GM12864 (cell line): ENCODE data around the gene MALAT1.

Experiments used
- DNase-seq: peaks from one replicate; pipeline ENCODE4 v3.0.0-alpha.2; 2011; ENCODE audit warnings: low read depth
- H3K4me3 ChIP-seq: 2 replicates; pipeline ENCODE4 v1.5.1; 2011; ENCODE audit warnings: mild to moderate bottlenecking, low read depth, low read length, control low read depth
- TF ChIP-seq, protein P1 (sequence below): IDR thresholded peaks from 2 replicates; pipeline ENCODE4 v1.5.1; 2011; ENCODE audit warnings: low read depth, mild to moderate bottlenecking, moderate library complexity, low read length, control low read depth, inconsistent platforms; ENCODE audit errors: missing control alignments

MALAT1 gene

DNA sequence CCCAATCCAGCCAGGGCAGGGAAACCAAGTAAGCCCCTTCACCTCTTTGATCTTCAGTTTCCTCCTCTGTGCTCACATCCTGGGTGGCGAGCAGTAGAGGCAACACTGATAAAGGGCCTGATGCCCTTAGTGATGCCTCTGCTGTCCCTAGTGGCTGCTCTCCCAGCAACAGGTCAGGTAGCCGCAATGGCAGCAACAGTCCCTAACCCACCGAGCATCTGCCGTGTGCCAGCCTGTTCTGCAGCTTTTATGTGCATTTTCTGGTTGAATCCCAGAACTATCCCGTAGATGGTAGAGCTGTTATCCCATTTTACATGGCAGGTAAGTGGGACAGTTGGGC lies 31.3 kb downstream of the MALAT1 start:
- DNase-seq: no peak
- no peak overlapping the region for H3K4me3 ChIP-seq
- TF ChIP-seq, protein P1, sequence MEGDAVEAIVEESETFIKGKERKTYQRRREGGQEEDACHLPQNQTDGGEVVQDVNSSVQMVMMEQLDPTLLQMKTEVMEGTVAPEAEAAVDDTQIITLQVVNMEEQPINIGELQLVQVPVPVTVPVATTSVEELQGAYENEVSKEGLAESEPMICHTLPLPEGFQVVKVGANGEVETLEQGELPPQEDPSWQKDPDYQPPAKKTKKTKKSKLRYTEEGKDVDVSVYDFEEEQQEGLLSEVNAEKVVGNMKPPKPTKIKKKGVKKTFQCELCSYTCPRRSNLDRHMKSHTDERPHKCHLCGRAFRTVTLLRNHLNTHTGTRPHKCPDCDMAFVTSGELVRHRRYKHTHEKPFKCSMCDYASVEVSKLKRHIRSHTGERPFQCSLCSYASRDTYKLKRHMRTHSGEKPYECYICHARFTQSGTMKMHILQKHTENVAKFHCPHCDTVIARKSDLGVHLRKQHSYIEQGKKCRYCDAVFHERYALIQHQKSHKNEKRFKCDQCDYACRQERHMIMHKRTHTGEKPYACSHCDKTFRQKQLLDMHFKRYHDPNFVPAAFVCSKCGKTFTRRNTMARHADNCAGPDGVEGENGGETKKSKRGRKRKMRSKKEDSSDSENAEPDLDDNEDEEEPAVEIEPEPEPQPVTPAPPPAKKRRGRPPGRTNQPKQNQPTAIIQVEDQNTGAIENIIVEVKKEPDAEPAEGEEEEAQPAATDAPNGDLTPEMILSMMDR: peak; percentile 48

GRCh38 chr11:65532388-65533064 lies 33.7 kb downstream of the MALAT1 start:
- H3K4me3 ChIP-seq: no peak overlapping the region
- no peak for DNase-seq
- TF ChIP-seq, protein P1: no peak

- DNase-seq: no peak
- H3K4me3 ChIP-seq: no peak overlapping the region
- TF ChIP-seq, protein P1: no peak
These were observed 36.3 kb downstream of the MALAT1 start for GRCh38 chr11:65535102-65535501.

DNA sequence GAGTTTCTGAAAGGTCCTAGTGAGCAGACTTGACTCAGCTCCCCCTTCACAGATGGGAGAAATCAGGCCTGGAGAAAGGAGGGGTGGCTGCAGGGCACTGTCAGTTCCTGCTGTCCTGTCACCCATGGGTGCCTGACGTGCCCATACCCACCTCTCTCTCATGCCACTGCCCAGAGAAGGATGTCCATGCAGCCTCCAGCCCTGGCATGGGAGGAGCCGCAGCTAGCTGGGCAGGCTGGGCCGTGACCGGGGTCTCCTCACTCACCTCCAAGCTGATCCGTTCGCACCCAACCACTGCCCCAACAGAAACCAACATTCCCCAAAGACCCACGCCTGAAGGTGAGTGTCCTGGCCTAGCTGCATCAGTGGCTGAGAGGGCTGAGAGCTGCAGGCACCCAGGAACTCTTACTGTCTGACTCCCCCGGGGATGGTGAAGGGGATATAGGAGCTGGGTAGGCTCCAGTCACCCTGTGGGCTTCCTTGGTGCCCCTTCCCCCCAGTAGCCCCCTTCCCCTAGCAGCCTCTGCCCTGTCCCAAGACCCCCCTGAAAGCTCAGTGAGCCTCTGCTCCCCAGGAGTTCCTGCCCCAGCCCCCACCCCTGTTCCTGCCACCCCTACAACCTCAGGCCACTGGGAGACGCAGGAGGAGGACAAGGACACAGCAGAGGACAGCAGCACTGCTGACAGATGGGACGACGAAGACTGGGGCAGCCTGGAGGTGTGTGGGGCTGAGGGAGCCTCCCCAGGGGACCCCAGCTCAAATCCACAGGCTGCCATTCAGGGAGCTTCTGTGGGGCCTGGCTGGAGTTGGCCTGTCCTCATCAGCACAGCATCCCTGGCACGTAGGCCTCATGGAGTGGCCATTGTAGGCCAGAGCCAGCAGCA lies 37.8 kb downstream of the MALAT1 start:
- H3K4me3 ChIP-seq: no peak overlapping the region
- no peak for DNase-seq
- TF ChIP-seq, protein P1: no peak

DNA sequence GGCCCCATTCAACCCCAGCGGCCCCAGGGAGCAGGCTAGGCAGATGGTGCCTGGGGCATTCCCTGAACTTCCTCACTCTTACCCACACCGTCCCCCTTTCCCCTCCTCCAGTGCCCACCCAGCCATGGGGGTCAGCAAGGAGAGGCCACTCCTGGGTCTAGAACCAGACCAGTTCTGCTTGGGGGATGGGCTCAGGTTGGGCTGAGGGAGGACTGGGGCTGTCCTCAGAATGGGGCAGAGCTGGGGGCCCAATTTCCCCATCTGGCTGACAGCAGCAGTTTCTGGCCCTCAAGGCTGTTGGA lies 38.4 kb downstream of the MALAT1 start:
- H3K4me3 ChIP-seq: no peak overlapping the region
- DNase-seq: no peak
- TF ChIP-seq, protein P1: no peak

GRCh38 chr11:65537620-65538231 lies 38.9 kb downstream of the MALAT1 start:
- TF ChIP-seq, protein P1: no peak
- DNase-seq: no peak
- H3K4me3 ChIP-seq: no peak overlapping the region
